GM19238 (cell line): Measurements from ENCODE around the gene PRG3.
"Not testable (repeated sequence)": the region's sequence is repeated elsewhere in the genome, so short reads cannot be mapped to it uniquely, and the experiment has no call there.

ENCODE experiments used
- DNase-seq: peaks from one replicate; pipeline ENCODE4 v3.0.0; 2011; ENCODE audit warnings: low spot score; ENCODE audit not compliant: insufficient read length

PRG3 gene

DNA sequence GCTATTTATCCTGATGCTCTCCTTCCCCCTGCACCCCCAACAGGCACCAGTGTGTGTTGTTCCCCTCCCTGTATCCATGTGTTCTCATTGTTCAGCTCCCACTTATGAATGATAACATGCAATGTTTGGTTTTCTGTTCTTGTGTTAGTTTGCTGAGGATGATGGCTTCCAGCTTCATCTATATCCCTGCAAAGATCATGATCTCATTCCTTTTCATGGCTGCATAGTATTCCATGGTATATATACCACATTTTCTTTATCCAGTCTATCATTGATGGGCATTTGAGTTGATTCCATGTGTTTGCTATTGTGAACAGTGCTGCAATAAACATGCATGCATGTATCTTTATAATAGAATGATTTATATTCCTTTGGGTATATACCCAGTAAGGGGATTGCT lies 19.5 kb downstream of the PRG3 start:
- DNase-seq: not testable (repeated sequence)

GRCh38 chr11:57360991-57361390 lies 20.0 kb downstream of the PRG3 start:
- DNase-seq: no peak

- DNase-seq: no peak
Measured at GRCh38 chr11:57359896-57360690, 20.9 kb downstream of the PRG3 start.

- DNase-seq: no peak
Measured at GRCh38 chr11:57359396-57359795, 21.6 kb downstream of the PRG3 start.

DNA sequence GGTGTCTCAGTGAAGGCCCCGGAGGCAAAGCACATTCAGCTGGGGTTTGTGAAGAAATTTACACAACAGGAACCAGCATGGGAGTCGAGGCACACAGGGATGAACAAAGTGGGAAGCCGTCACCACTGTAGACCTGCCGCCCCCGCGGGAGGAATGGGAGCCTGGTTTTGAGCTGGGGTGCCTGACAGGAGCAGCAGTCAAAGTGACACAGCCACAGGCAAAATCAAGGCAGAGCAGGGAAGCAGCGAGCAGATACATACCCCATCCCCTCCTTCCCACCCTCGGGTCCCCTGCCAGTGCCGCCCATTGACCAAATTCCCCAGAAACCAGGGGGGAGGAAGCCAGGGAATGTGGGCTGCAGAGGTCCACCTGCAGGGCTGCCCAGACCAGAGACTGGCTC lies 22.0 kb downstream of the PRG3 start:
- no peak for DNase-seq

- DNase-seq: no peak
Measured at GRCh38 chr11:57358543-57358961, 22.4 kb downstream of the PRG3 start.

DNA sequence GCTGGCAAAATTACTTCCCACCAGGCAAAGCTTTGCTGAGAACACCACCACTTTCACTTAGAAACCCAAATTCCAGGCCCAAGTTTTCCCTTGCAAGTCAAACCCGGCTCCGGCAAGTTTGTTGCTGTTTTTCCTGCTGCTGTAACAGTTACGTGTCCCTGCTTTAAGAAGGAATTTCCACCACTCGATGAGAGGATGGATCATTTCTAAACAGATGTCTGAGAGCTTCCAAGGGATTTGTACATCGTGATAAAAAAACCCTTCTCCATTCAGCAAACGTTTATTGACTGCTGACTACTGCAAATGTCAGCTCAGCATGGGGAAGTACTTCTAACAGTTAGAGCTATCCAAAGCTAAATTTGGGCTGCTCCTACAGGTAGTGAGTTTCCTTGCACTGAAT lies 23.1 kb downstream of the PRG3 start:
- DNase-seq: no peak

GRCh38 chr11:57357310-57357709 lies 23.6 kb downstream of the PRG3 start:
- no peak for DNase-seq

- DNase-seq: no peak
Measured at GRCh38 chr11:57356268-57356667, 24.7 kb downstream of the PRG3 start.

- DNase-seq: no peak
Measured at GRCh38 chr11:57354699-57355098, 26.3 kb downstream of the PRG3 start.

GRCh38 chr11:57353852-57354251 lies 27.1 kb downstream of the PRG3 start:
- no peak for DNase-seq

GRCh38 chr11:57353446-57353845 lies 27.5 kb downstream of the PRG3 start:
- DNase-seq: no peak

GRCh38 chr11:57353036-57353435 lies 27.9 kb downstream of the PRG3 start:
- DNase-seq: no peak

GRCh38 chr11:57349491-57350274 lies 31.3 kb downstream of the PRG3 start:
- DNase-seq: peak; percentile 63

DNA sequence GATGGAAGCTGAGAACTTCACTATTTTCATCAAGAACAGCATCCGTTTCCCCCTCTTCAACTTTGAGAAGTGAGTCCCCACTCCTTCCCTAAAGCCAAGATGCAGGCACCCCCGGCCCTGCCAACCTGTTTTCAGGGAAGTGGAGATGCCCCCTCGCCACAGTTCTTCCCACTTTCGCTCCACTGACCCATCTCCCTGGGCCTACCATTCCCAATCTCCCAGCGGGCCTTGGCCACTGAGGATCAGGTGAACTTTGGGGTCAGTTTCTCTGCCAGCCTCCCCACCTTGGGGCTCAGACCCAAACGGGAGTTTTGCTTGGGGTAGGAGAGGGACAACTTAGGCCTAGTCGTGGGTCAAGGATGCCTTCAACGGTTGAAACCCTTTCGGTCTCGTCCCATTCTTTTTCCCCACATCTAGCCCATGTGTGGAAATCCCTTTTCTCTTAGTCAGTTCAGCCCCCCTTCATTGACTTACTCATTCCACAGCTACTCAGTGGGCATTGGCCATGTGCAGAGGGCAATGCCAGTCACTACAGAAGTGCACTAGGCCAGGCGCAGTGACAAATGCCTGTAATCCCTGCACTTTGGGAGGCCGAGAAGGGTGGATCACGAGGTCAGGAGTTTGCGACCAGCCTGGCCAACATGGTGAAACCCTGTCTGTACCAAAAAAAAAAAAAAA lies 32.2 kb downstream of the PRG3 start:
- no peak for DNase-seq

GRCh38 chr11:57348052-57348451 lies 32.9 kb downstream of the PRG3 start:
- no peak for DNase-seq

- no peak for DNase-seq
Measured at GRCh38 chr11:57347336-57347735, 33.6 kb downstream of the PRG3 start.

- DNase-seq: peak; percentile 61
Measured at GRCh38 chr11:57345555-57346211, 35.3 kb downstream of the PRG3 start.

- no peak for DNase-seq
Measured at GRCh38 chr11:57344826-57345225, 36.1 kb downstream of the PRG3 start.

DNA sequence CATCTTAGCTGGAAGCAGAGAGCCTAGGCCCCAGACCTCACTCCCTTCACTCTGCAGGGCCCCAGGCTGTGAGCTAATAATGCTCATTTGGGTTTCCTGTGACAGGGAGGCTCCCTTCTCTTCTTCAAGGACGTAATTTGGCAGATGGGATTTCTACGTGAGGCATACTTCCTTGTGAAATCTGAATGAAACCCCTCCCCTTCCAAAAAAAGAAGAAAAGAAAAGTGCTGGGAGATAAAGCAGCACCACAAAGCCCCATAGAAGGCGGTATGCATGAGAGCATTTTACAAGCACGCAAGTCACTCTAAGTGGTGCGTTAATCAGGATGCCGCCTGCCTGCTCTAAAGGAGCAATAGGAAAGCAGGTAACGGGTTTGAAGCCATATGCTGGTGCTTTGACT lies 37.1 kb downstream of the PRG3 start:
- DNase-seq: no peak

- no peak for DNase-seq
Measured at GRCh38 chr11:57342702-57343101, 38.2 kb downstream of the PRG3 start.
